IPS-NIHi7 (cell line): ENCODE data around the gene CYB5R3.
"Not testable (repeated sequence)": the region's sequence is repeated elsewhere in the genome, so short reads cannot be mapped to it uniquely, and the experiment has no call there.

Experiments
- DNase-seq: peaks from one replicate; pipeline ENCODE4 v3.0.0; 2012; ENCODE audit warnings: mixed read lengths; ENCODE audit errors: extremely low spot score

Gene CYB5R3

GRCh38 chr22:42570580-42570979 lies 78.6 kb downstream of the CYB5R3 start:
- not testable (repeated sequence) for DNase-seq

- DNase-seq = not testable (repeated sequence)
These were observed 81.2 kb downstream of the CYB5R3 start for GRCh38 chr22:42567950-42568349.
